WTC11 (cell line): ENCODE measurements around the gene ZNF391. TPM values are rescaled to one million over a fixed set of nuclear protein-coding genes. Genes with fewer than 3 reads are reported as not detected.

Source experiments
- ATAC-seq: fragments of 200-7000 bp; cut with Tn5 transposase; 2 replicates; pipeline ENCODE4 v1.10.0; 2021; ENCODE audit warnings: mild to moderate bottlenecking, moderate library complexity
- CTCF ChIA-PET: fragments of 300-600 bp; sonication (Branson Sonifier 250); formaldehyde crosslinking; loops from one replicate; lab custom pipeline; 2021; ENCODE audit warnings: antibody characterized with exemption; lab: Charles Lee
- POLR2A ChIA-PET: fragments of 350-600 bp; sonication (Branson Sonifier 250); formaldehyde crosslinking; loops from one replicate; lab custom pipeline; 2021; ENCODE audit warnings: antibody characterized with exemption; lab: Charles Lee
- DNase-seq: peaks from one replicate; pipeline ENCODE4 v3.0.0; 2021; ENCODE audit warnings: low spot score
- H3K27ac Mint-ChIP-seq: 2 replicates; pipeline ENCODE4 v1.8.0; 2021; ENCODE audit warnings: mixed read lengths
- H3K27me3 Mint-ChIP-seq: 2 replicates; pipeline ENCODE4 v1.8.0; 2021; ENCODE audit warnings: low read depth, mild to moderate bottlenecking, moderate library complexity, mixed read lengths
- H3K36me3 Mint-ChIP-seq: 2 replicates; pipeline ENCODE4 v1.8.0; 2021; ENCODE audit warnings: mixed read lengths
- H3K4me1 Mint-ChIP-seq: 2 replicates; pipeline ENCODE4 v1.8.0; 2022; ENCODE audit warnings: mixed read lengths
- H3K4me3 Mint-ChIP-seq: 2 replicates; pipeline ENCODE4 v1.8.0; 2021; ENCODE audit warnings: mild to moderate bottlenecking, moderate library complexity, mixed read lengths
- H3K9me3 Mint-ChIP-seq: 2 replicates; pipeline ENCODE4 v1.8.0; 2021; ENCODE audit warnings: mixed read lengths
- ATF1 ChIP-seq: sonication (generic); formaldehyde crosslinking; IDR thresholded peaks from 2 replicates; pipeline ENCODE4 v1.8.1; 2023; ENCODE audit warnings: mild to moderate bottlenecking, moderate library complexity, missing genetic modification reagents
- CBFB ChIP-seq: sonication (generic); formaldehyde crosslinking; IDR thresholded peaks from 2 replicates; pipeline ENCODE4 v1.8.1; 2022; ENCODE audit warnings: mild to moderate bottlenecking, low read depth, missing genetic modification reagents
- E2F5 ChIP-seq: sonication (generic); formaldehyde crosslinking; IDR thresholded peaks from 2 replicates; pipeline ENCODE4 v1.8.1; 2022; ENCODE audit warnings: mild to moderate bottlenecking, moderate library complexity, missing genetic modification reagents
- HMGXB4 ChIP-seq: sonication (generic); formaldehyde crosslinking; IDR thresholded peaks from 2 replicates; pipeline ENCODE4 v1.8.1; 2023; ENCODE audit warnings: mild to moderate bottlenecking, moderate library complexity, missing genetic modification reagents
- IRF2 ChIP-seq: sonication (generic); formaldehyde crosslinking; IDR thresholded peaks from 2 replicates; pipeline ENCODE4 v1.8.0; 2022; ENCODE audit warnings: low read depth, missing genetic modification reagents, borderline replicate concordance
- JUN ChIP-seq: sonication (generic); formaldehyde crosslinking; IDR thresholded peaks from 2 replicates; pipeline ENCODE4 v1.8.0; 2023; ENCODE audit warnings: mild to moderate bottlenecking, missing genetic modification reagents
- NR2C2 ChIP-seq: sonication (generic); formaldehyde crosslinking; IDR thresholded peaks from 2 replicates; pipeline ENCODE4 v1.8.0; 2022; ENCODE audit warnings: mild to moderate bottlenecking, missing genetic modification reagents
- NR3C1 ChIP-seq: sonication (generic); formaldehyde crosslinking; conservative IDR thresholded peaks from 2 replicates; pipeline ENCODE4 v1.8.1; 2023; ENCODE audit warnings: low read depth, mild to moderate bottlenecking, missing genetic modification reagents
- SMAD3 ChIP-seq: sonication (generic); formaldehyde crosslinking; IDR thresholded peaks from 2 replicates; pipeline ENCODE4 v1.8.0; 2022; ENCODE audit warnings: missing genetic modification reagents, mild to moderate bottlenecking, borderline replicate concordance
- SMAD4 ChIP-seq: sonication (generic); formaldehyde crosslinking; IDR thresholded peaks from 2 replicates; pipeline ENCODE4 v1.8.0; 2022; ENCODE audit warnings: mild to moderate bottlenecking, missing genetic modification reagents
- TEAD4 ChIP-seq: sonication (generic); formaldehyde crosslinking; IDR thresholded peaks from 2 replicates; pipeline ENCODE4 v1.8.0; 2022; ENCODE audit warnings: mild to moderate bottlenecking, missing genetic modification reagents
- ZNF138 ChIP-seq: sonication (generic); formaldehyde crosslinking; conservative IDR thresholded peaks from 2 replicates; pipeline ENCODE4 v1.8.1; 2022; ENCODE audit warnings: mild to moderate bottlenecking, moderate library complexity, missing genetic modification reagents
- ZNF219 ChIP-seq: sonication (generic); formaldehyde crosslinking; IDR thresholded peaks from 2 replicates; pipeline ENCODE4 v1.8.0; 2023; ENCODE audit warnings: missing genetic modification reagents, mild to moderate bottlenecking, borderline replicate concordance
- total RNA-seq: library from RNA; stranded (reverse); gene quantifications from 3 replicates; pipeline ENCODE4 v1.2.3, GENCODE V29; 2021
- TF ChIP-seq, protein P1 (sequence below): fragments of 250-450 bp; sonication (Bioruptor Pico); IDR thresholded peaks from 2 replicates; pipeline ENCODE4 v1.9.0; 2021; ENCODE audit warnings: mild to moderate bottlenecking, borderline replicate concordance
- TF ChIP-seq, protein P2 (sequence below): sonication (generic); formaldehyde crosslinking; IDR thresholded peaks from 2 replicates; pipeline ENCODE4 v1.8.1; 2023; ENCODE audit warnings: mild to moderate bottlenecking, missing genetic modification reagents
- TF ChIP-seq, protein P3 (sequence below): fragments of 250-450 bp; sonication (Bioruptor Pico); conservative IDR thresholded peaks from 2 replicates; pipeline ENCODE4 v1.9.0; 2021; ENCODE audit warnings: mild to moderate bottlenecking

Gene ZNF391
- total RNA-seq, 1 experiment from 2014 or later, result 11.3 TPM

DNA sequence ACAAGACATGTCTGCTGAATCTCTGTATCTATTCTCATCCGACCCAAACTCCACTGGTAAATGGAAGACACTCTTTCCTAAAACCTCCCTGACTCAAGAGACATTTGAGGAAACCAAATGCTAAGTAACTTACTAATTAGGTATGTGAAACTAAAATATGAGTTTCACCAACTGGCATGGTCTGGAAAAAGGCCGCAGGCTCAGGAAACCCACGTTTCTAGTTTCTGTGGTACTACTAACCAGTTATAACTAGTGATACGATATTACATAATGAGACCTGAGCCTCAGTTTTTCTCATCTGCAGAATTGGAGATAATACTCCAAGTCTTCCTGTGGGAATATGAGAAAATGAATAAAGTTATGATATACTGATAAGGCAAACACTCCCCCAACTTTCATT is 39.9 kb downstream of the ZNF391 start (continued):
- TF ChIP-seq, protein P1, sequence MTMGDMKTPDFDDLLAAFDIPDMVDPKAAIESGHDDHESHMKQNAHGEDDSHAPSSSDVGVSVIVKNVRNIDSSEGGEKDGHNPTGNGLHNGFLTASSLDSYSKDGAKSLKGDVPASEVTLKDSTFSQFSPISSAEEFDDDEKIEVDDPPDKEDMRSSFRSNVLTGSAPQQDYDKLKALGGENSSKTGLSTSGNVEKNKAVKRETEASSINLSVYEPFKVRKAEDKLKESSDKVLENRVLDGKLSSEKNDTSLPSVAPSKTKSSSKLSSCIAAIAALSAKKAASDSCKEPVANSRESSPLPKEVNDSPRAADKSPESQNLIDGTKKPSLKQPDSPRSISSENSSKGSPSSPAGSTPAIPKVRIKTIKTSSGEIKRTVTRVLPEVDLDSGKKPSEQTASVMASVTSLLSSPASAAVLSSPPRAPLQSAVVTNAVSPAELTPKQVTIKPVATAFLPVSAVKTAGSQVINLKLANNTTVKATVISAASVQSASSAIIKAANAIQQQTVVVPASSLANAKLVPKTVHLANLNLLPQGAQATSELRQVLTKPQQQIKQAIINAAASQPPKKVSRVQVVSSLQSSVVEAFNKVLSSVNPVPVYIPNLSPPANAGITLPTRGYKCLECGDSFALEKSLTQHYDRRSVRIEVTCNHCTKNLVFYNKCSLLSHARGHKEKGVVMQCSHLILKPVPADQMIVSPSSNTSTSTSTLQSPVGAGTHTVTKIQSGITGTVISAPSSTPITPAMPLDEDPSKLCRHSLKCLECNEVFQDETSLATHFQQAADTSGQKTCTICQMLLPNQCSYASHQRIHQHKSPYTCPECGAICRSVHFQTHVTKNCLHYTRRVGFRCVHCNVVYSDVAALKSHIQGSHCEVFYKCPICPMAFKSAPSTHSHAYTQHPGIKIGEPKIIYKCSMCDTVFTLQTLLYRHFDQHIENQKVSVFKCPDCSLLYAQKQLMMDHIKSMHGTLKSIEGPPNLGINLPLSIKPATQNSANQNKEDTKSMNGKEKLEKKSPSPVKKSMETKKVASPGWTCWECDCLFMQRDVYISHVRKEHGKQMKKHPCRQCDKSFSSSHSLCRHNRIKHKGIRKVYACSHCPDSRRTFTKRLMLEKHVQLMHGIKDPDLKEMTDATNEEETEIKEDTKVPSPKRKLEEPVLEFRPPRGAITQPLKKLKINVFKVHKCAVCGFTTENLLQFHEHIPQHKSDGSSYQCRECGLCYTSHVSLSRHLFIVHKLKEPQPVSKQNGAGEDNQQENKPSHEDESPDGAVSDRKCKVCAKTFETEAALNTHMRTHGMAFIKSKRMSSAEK, result no peak
- TF ChIP-seq SMAD4 (CRISPR knock-in tag) (no peak), JUN (CRISPR knock-in tag) (no peak), ZNF138 (CRISPR knock-in tag) (no peak), NR2C2 (CRISPR knock-in tag) (no peak), IRF2 (CRISPR knock-in tag) (no peak), E2F5 (CRISPR knock-in tag) (no peak)

GRCh38 chr6:27428966-27429365 is 40.4 kb downstream of the ZNF391 start:
- H3K4me1 Mint-ChIP-seq, result no peaks in the 10 kb centered on the region
- no peak for DNase-seq
- no peak for ATAC-seq
- POLR2A ChIA-PET, result no interaction called here
- peaks cover 12% of the 10 kb centered on the region for H3K9me3 Mint-ChIP-seq
- no peak overlapping the region for H3K27ac Mint-ChIP-seq
- no peak overlapping the region for H3K4me3 Mint-ChIP-seq
- H3K36me3 Mint-ChIP-seq, result no peaks in the 10 kb centered on the region
- TF ChIP-seq CBFB (no peak), NR3C1 (CRISPR knock-in tag) (no peak), ZNF219 (CRISPR knock-in tag) (no peak), SMAD3 (CRISPR knock-in tag) (no peak), ATF1 (CRISPR knock-in tag) (no peak), TEAD4 (CRISPR knock-in tag) (no peak), HMGXB4 (CRISPR knock-in tag) (no peak)
- TF ChIP-seq, protein P2, sequence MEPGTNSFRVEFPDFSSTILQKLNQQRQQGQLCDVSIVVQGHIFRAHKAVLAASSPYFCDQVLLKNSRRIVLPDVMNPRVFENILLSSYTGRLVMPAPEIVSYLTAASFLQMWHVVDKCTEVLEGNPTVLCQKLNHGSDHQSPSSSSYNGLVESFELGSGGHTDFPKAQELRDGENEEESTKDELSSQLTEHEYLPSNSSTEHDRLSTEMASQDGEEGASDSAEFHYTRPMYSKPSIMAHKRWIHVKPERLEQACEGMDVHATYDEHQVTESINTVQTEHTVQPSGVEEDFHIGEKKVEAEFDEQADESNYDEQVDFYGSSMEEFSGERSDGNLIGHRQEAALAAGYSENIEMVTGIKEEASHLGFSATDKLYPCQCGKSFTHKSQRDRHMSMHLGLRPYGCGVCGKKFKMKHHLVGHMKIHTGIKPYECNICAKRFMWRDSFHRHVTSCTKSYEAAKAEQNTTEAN (CRISPR knock-in tag), result no peak
- TF ChIP-seq, protein P3, sequence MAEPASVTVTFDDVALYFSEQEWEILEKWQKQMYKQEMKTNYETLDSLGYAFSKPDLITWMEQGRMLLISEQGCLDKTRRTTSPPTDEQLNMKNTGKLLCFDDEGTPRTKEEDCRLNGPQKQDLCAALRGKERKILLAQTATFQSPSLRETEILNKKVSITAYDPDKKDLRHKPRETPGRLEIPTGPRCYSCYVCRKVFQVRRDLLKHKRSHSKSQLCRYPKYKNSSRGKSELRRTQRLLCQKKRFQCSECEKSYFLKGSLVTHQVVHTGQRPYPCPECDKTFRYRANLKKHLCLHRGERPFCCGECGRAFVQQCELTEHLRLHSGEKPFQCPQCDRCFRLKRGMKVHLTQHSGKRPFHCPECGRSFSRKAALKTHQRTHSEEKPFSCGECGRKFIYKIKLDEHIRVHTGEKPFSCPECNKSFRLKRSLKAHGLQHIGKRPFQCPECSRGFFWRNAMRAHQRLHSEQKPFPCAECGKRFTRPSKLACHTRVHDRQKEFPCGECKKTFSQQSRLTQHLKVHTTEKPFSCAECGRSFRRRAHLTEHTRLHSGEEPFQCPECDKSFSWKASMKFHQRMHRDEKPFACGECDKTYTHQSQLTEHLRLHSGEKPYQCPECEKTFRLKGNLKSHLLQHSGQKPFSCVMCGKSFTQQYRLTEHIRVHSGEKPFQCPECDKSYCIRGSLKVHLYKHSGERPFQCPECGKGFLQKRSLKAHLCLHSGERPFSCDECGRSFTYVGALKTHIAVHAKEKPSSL (CRISPR knock-in tag), result no peak
- TF ChIP-seq, all 79 proteins: peak for 0
- H3K27me3 Mint-ChIP-seq, result peaks cover 14% of the 10 kb centered on the region
- CTCF ChIA-PET, result no interaction called here
